BLaER1 (cell line): ENCODE measurements around the gene LLGL1.

Source experiments
- H3K27ac ChIP-seq: shearing (Covaris generic); formaldehyde crosslinking; 2 replicates; pipeline ENCODE4 v1.8.1; 2022
- H3K27me3 ChIP-seq: shearing (Covaris generic); formaldehyde crosslinking; 2 replicates; pipeline ENCODE4 v1.8.1; 2022
- H3K36me3 ChIP-seq: shearing (Covaris generic); formaldehyde crosslinking; 2 replicates; pipeline ENCODE4 v1.8.1; 2022
- H3K4me1 ChIP-seq: shearing (Covaris generic); formaldehyde crosslinking; 2 replicates; pipeline ENCODE4 v1.8.1; 2022
- H3K4me2 ChIP-seq: shearing (Covaris generic); formaldehyde crosslinking; 2 replicates; pipeline ENCODE4 v1.8.1; 2022
- H3K4me3 ChIP-seq: shearing (Covaris generic); formaldehyde crosslinking; 2 replicates; pipeline ENCODE4 v1.8.1; 2022
- H3K9ac ChIP-seq: shearing (Covaris generic); formaldehyde crosslinking; 2 replicates; pipeline ENCODE4 v1.8.1; 2022
- H3K9me3 ChIP-seq: shearing (Covaris generic); formaldehyde crosslinking; 2 replicates; pipeline ENCODE4 v1.8.1; 2022
- H4K20me1 ChIP-seq: shearing (Covaris generic); formaldehyde crosslinking; 2 replicates; pipeline ENCODE4 v1.8.1; 2022
- Cebpa-rat ChIP-seq: shearing (Covaris generic); IDR thresholded peaks from 2 replicates; pipeline ENCODE4 v1.8.1; 2022

The LLGL1 gene

DNA sequence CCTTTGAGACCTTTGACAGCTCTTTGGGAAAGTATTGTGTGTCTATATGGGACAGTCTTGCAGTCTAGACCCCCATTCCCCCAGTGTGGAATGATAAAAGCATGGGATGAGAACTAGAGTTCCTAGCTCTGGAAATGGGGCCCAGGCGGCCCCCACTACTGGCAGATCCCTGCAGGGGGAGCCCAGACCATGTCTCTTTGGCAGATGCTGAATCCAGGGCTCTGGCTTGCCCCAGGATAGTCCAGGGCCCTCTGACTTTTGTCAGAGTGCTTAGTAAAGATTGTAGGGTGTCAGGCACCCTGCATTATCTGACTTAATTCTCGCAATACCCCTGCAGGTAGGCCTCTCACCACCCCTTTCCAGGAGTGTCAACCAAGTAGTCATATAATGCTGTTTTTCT, 33.5 kb upstream of the LLGL1 start:
- no peak for TF ChIP-seq Cebpa-rat
- Histone ChIP-seq H3K27me3 (no peaks in the 10 kb centered on the region), H3K4me1 (peaks cover 51% of the 10 kb centered on the region), H3K4me3 (no peak overlapping the region), H3K4me2 (no peak overlapping the region), H3K9me3 (no peaks in the 10 kb centered on the region), H3K36me3 (peaks cover 97% of the 10 kb centered on the region), H3K9ac (no peak overlapping the region), H3K27ac (no peak overlapping the region), H4K20me1 (peaks cover 99% of the 10 kb centered on the region)

DNA sequence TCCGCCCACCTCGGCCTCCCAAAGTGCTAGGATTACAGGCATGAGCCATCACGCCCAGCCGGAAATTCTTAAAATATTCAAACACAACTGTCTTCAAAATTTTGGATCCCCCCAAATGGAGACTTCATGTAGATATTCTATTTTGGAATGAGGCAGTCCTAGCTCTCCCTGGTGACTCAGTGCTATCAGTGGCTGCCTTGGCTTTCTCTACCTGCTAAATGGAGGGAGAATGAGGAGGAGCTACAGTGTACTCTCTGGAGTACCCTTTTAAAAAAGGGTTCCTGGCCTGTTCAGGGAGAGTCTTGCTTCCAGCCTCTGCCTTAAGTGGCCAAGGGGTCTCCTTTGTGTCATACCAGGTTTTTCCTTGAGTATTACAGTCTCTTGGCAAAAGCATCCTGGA, 31.0 kb upstream of the LLGL1 start:
- no peak for TF ChIP-seq Cebpa-rat
- no peaks in the 10 kb centered on the region for H3K27me3 ChIP-seq
- no peak overlapping the region for H3K4me2 ChIP-seq
- no peak overlapping the region for H3K4me3 ChIP-seq
- H4K20me1 ChIP-seq: peaks cover 99% of the 10 kb centered on the region
- H3K36me3 ChIP-seq: peaks cover 97% of the 10 kb centered on the region
- H3K9me3 ChIP-seq: no peaks in the 10 kb centered on the region
- H3K4me1 ChIP-seq: peaks cover 27% of the 10 kb centered on the region
- no peak overlapping the region for H3K9ac ChIP-seq
- no peak overlapping the region for H3K27ac ChIP-seq

DNA sequence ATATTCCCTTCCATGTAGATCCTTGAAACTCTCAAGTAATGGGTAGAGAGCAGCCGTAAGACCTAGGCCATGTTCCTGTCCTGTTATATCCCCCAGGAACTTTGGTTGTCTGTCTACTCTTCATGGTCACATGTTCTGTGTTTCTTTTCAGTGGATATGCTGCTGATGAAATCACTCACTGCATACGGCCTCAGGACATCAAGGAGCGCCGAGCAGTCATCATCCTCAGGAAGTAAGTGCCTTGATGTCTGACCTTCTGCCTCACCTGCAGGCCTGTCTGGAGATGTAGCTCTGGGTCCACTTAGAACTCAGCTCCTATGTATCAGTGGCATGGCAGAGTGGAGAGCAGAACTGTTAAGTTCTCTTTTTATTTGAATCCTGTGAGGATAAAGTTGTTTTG, 30.6 kb upstream of the LLGL1 start:
- H3K27ac ChIP-seq: no peak overlapping the region
- peaks cover 23% of the 10 kb centered on the region for H3K4me1 ChIP-seq
- peaks cover 97% of the 10 kb centered on the region for H3K36me3 ChIP-seq
- H3K9me3 ChIP-seq: no peaks in the 10 kb centered on the region
- peaks cover 99% of the 10 kb centered on the region for H4K20me1 ChIP-seq
- no peaks in the 10 kb centered on the region for H3K27me3 ChIP-seq
- no peak overlapping the region for H3K4me2 ChIP-seq
- H3K9ac ChIP-seq: 0 out of 2 replicates have a peak overlapping the region, but pooled peaks have one; percentile 10
- TF ChIP-seq Cebpa-rat: no peak
- H3K4me3 ChIP-seq: no peak overlapping the region

DNA sequence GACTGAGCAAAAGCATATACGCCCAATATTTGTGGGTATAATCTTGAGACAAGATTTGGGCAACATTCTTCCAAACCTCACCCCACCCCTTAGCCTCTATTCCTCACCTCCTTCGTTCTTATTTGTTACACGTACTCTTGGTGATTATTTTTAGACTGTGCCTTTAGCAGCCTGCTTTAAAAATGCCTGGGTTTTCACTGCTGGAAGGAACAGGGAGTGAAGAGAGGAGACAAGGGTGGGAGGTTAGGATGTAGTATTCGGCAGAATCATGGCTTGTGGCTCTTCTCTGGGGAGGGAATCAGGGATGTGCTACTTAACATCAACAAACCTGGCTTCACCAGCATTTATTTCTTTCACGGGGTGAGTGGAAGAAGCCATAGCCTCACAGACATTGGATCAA, 30.2 kb upstream of the LLGL1 start:
- Histone ChIP-seq H4K20me1 (peaks cover 99% of the 10 kb centered on the region), H3K27me3 (no peaks in the 10 kb centered on the region), H3K4me2 (no peak overlapping the region), H3K9me3 (no peaks in the 10 kb centered on the region), H3K4me1 (peaks cover 18% of the 10 kb centered on the region), H3K4me3 (no peak overlapping the region), H3K36me3 (peaks cover 97% of the 10 kb centered on the region), H3K27ac (no peak overlapping the region), H3K9ac (0 out of 2 replicates have a peak overlapping the region, but pooled peaks have one; percentile 10)
- no peak for TF ChIP-seq Cebpa-rat

DNA sequence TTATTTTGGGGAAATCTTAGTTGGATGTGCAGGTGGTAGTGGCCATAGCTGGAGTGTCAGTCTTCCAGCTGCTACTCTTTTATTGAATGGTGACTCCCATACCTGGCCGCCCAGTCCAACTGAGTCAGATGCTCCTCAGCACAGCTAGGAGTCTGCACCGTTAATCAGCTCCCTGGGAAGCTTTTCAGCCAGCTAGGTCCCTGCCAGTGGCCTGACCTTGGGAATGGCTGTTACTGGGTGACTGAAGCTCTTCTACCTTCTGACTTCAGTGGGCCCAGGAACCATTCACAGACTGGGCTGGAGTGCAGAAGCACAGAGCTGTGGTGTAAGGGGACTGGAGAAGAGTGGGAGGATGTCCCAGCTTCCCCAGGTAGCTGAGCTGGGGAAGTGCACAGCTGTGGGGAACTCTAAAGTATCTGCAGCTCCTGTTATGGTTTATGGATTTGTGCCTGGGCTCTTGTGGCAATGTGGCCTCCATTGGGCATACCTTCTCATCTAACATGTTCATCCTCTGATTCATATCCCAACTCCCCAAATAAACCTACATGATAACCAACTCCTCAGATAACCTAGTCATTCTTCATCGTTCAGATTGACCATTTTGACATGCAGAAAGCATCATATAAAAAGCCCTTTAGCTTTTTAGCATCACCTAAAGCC, 27.8 kb upstream of the LLGL1 start:
- no peak overlapping the region for H3K9ac ChIP-seq
- H3K4me3 ChIP-seq: no peak overlapping the region
- H3K27me3 ChIP-seq: no peaks in the 10 kb centered on the region
- peaks cover 99% of the 10 kb centered on the region for H4K20me1 ChIP-seq
- H3K4me2 ChIP-seq: no peak overlapping the region
- H3K9me3 ChIP-seq: no peaks in the 10 kb centered on the region
- H3K36me3 ChIP-seq: peaks cover 97% of the 10 kb centered on the region
- H3K27ac ChIP-seq: no peak overlapping the region
- H3K4me1 ChIP-seq: no peaks in the 10 kb centered on the region
- TF ChIP-seq Cebpa-rat: no peak

DNA sequence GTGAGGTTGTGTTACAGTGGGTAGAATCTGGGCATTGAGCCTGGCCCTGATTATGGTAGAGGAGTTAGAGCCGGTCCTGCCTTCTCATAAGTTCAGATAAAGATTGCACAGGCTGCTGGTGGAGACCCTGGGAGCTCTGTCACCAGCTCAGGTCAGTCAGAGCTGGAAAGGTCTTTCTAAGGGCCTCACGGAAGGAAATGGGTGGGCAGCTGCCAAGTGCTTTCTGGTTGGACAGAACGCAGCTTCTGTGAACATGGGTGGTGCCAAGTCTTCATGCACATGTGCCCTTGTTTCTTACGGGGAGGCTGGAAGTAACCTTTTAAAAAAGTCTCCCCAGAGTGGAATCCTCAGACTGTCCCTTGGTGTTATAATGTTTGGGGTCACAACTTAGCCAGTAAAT, 26.9 kb upstream of the LLGL1 start:
- no peaks in the 10 kb centered on the region for H3K9me3 ChIP-seq
- H3K27ac ChIP-seq: no peak overlapping the region
- H3K36me3 ChIP-seq: peaks cover 97% of the 10 kb centered on the region
- H3K4me1 ChIP-seq: no peaks in the 10 kb centered on the region
- no peak overlapping the region for H3K4me3 ChIP-seq
- no peak overlapping the region for H3K4me2 ChIP-seq
- peaks cover 99% of the 10 kb centered on the region for H4K20me1 ChIP-seq
- H3K9ac ChIP-seq: no peak overlapping the region
- no peak for TF ChIP-seq Cebpa-rat
- H3K27me3 ChIP-seq: no peaks in the 10 kb centered on the region

DNA sequence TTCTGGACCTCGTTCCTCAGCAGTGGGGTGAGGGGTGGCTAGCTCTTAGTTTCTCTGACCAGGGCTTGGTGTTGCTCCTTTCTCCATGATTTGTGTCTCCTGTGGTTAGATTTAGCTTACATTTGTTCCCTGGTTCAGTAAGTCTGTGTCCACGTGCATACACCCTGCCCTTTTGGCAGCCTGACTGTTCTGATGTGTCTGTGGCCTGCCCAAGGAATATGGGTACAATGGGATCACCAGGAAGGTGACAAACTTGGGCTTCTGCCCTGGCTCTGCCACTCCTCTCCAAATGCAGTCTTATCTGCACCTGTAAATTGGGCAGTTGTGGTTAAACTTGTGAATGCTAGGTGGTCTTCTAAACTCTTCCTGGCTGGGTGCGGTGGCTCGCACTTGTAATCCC, 24.3 kb upstream of the LLGL1 start:
- no peak overlapping the region for H3K4me2 ChIP-seq
- TF ChIP-seq Cebpa-rat: no peak
- no peaks in the 10 kb centered on the region for H3K9me3 ChIP-seq
- H3K4me1 ChIP-seq: no peaks in the 10 kb centered on the region
- peaks cover 100% of the 10 kb centered on the region for H4K20me1 ChIP-seq
- H3K4me3 ChIP-seq: no peak overlapping the region
- H3K9ac ChIP-seq: no peak overlapping the region
- H3K27ac ChIP-seq: no peak overlapping the region
- H3K27me3 ChIP-seq: no peaks in the 10 kb centered on the region
- H3K36me3 ChIP-seq: peaks cover 100% of the 10 kb centered on the region

DNA sequence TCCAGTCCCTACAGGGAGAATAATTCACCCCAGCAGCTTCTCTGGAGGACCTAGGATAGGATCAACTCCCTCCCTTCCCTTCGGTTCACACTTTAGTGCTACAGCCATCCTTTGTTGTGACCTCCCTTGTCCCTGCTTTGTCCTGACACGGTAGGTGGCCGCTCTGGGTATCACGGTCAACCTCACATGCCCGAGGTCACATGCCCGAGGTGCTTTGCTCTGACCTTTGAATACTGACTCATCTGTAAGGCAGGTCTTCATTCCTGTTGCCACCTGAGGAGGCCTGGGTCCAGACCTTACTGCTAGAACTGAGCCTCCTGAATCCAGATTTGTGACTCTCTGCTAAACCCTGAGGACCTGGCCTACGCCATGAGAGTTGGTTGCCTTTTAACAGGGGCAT, 22.1 kb upstream of the LLGL1 start:
- H3K27ac ChIP-seq: no peak overlapping the region
- H3K4me1 ChIP-seq: no peaks in the 10 kb centered on the region
- no peak overlapping the region for H3K4me3 ChIP-seq
- peaks cover 100% of the 10 kb centered on the region for H4K20me1 ChIP-seq
- peaks cover 100% of the 10 kb centered on the region for H3K36me3 ChIP-seq
- H3K9me3 ChIP-seq: no peaks in the 10 kb centered on the region
- H3K4me2 ChIP-seq: no peak overlapping the region
- no peaks in the 10 kb centered on the region for H3K27me3 ChIP-seq
- H3K9ac ChIP-seq: no peak overlapping the region
- TF ChIP-seq Cebpa-rat: no peak

DNA sequence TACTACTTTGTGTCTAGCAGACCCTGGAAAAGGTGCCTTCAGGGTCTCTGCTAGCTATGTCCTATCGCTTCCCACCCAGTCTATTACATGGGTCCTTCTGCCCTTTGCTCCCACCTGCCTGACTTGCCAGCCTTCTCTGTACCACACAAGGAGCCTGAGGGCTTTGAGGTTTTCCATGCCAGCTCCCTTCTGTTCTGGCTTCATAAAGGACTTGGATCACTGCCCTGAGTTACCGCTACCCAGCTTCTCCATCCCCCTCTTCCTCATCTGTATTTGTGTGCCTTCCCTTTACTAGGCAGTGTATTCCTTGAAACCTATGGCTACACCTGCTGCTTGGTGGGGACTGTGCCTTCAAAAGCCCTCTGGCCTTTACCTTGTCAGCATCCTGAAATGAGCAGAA, 19.6 kb upstream of the LLGL1 start:
- Histone ChIP-seq H4K20me1 (peaks cover 100% of the 10 kb centered on the region), H3K27ac (no peak overlapping the region), H3K4me1 (no peaks in the 10 kb centered on the region), H3K4me3 (no peak overlapping the region), H3K9ac (no peak overlapping the region), H3K36me3 (peaks cover 100% of the 10 kb centered on the region), H3K9me3 (no peaks in the 10 kb centered on the region), H3K27me3 (no peaks in the 10 kb centered on the region), H3K4me2 (no peak overlapping the region)
- no peak for TF ChIP-seq Cebpa-rat

DNA sequence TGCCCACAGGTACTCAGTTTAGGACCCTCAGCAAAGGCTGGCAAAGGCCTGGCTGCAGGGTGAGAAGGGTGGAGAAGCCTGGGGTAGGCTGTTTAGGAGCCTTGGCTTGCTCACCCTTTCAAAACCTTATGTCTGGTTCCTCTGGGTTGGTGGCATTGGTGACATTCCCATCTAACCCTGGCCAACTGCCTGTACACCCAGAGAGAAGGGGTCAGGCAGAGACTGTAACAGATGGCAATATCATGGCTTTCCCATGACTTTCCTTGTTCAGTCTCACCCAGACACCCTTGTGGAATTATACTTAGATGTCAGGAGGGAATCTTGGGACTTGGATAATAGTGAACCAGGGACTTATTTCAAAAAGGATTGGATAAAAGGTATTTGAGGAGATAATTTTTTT, 18.5 kb upstream of the LLGL1 start:
- Histone ChIP-seq H3K27me3 (no peaks in the 10 kb centered on the region), H3K4me1 (no peaks in the 10 kb centered on the region), H3K27ac (no peak overlapping the region), H3K4me3 (no peak overlapping the region), H4K20me1 (peaks cover 92% of the 10 kb centered on the region), H3K4me2 (no peak overlapping the region), H3K36me3 (peaks cover 99% of the 10 kb centered on the region), H3K9me3 (no peaks in the 10 kb centered on the region), H3K9ac (no peak overlapping the region)
- no peak for TF ChIP-seq Cebpa-rat

DNA sequence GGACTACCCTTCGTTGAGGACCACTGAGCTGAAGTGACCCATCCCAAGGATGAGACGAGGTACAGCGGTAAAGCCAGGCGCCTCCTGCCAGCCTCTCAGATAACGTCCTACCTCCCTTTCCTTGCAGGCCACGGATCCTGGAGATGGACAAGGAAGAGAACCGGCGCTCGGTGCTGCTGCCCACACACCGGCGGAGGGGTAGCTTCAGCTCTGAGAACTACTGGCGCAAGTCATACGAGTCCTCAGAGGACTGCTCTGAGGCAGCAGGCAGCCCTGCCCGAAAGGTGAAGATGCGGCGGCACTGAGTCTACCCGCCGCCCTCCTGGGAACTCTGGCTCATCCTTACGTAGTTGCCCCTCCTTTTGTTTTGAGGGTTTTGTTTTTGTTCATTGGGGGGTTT, 17.3 kb upstream of the LLGL1 start:
- no peak overlapping the region for H3K9ac ChIP-seq
- H3K4me2 ChIP-seq: no peak overlapping the region
- no peaks in the 10 kb centered on the region for H3K4me1 ChIP-seq
- H3K9me3 ChIP-seq: no peaks in the 10 kb centered on the region
- TF ChIP-seq Cebpa-rat: no peak
- H3K27ac ChIP-seq: no peak overlapping the region
- H4K20me1 ChIP-seq: peaks cover 81% of the 10 kb centered on the region
- H3K4me3 ChIP-seq: no peak overlapping the region
- H3K27me3 ChIP-seq: no peaks in the 10 kb centered on the region
- peaks cover 93% of the 10 kb centered on the region for H3K36me3 ChIP-seq
